ENCODE results near the gene NOTUM.

Gene NOTUM

GRCh38 chr17:81909966-81910839, 50.8 kb downstream of the NOTUM start:
- no peak for DNase-seq (ENCODE audit: low spot score)

- no peak for DNase-seq (ENCODE audit: low spot score)
These were observed 51.8 kb downstream of the NOTUM start for GRCh38 chr17:81909231-81909630.

- no peak for DNase-seq (ENCODE audit: low spot score)
These were observed 52.2 kb downstream of the NOTUM start for GRCh38 chr17:81908793-81909192.

- no peak for DNase-seq (ENCODE audit: low spot score)
These were observed 53.5 kb downstream of the NOTUM start for GRCh38 chr17:81907219-81908145.

GRCh38 chr17:81906476-81907218, 54.3 kb downstream of the NOTUM start:
- DNase-seq (ENCODE audit: low spot score) = no peak

- no peak for DNase-seq (ENCODE audit: low spot score)
These were observed 55.0 kb downstream of the NOTUM start for GRCh38 chr17:81905993-81906392.

- no peak for DNase-seq (ENCODE audit: low spot score)
These were observed 55.5 kb downstream of the NOTUM start for GRCh38 chr17:81905424-81905875.

- DNase-seq (ENCODE audit: low spot score) = no peak
These were observed 56.2 kb downstream of the NOTUM start for GRCh38 chr17:81904600-81905423.

- no peak for DNase-seq (ENCODE audit: low spot score)
These were observed 56.9 kb downstream of the NOTUM start for GRCh38 chr17:81903896-81904599.

GRCh38 chr17:81903415-81903831, 57.6 kb downstream of the NOTUM start:
- no peak for DNase-seq (ENCODE audit: low spot score)

- no peak for DNase-seq (ENCODE audit: low spot score)
These were observed 58.2 kb downstream of the NOTUM start for GRCh38 chr17:81902653-81903414.
